K562 (cell line): ENCODE data around the gene DBT.
"Not testable (repeated sequence)": the region's sequence is repeated elsewhere in the genome, so short reads cannot be mapped to it uniquely, and the experiment has no call there.

ENCODE experiments used
- CTCF ChIP-seq, 3 experiments: IDR thresholded peaks in 2 of 3; conservative IDR thresholded peaks in 1 of 3; 2 replicates each; pipeline ENCODE4 v1.5.1; 2011 to 2012; ENCODE audit warnings: low read length in 3 of 3, mild to moderate bottlenecking in 3 of 3, control low read depth in 2 of 3, improper control_type of control experiment in 1 of 3, inconsistent platforms in 1 of 3, low read depth in 1 of 3, mixed read lengths in 1 of 3, moderate library complexity in 1 of 3; ENCODE audit not compliant: insufficient read depth in 2 of 3
- EZH2 ChIP-seq: IDR thresholded peaks from 2 replicates; pipeline ENCODE4 v1.6.1; 2012; ENCODE audit warnings: low read depth, mild to moderate bottlenecking, inconsistent platforms, low read length, borderline replicate concordance
- MEF2A ChIP-seq: IDR thresholded peaks from 2 replicates; pipeline ENCODE4 v1.6.1; 2011; ENCODE audit warnings: low read depth, mild to moderate bottlenecking, low read length, moderate library complexity; ENCODE audit not compliant: control insufficient read depth
- MYNN ChIP-seq, 2 experiments: sonication (generic); formaldehyde crosslinking in 1 of 2; IDR thresholded peaks; 2 replicates each; pipeline versions ENCODE4 v1.5.0 to v1.6.1; 2016 to 2020; ENCODE audit warnings: antibody characterized with exemption in 1 of 2, missing genetic modification reagents in 1 of 2
- POLR2A ChIP-seq: fragments of 450-650 bp; conservative IDR thresholded peaks from 2 replicates; pipeline ENCODE4 v1.6.1; 2016
- SMC3 ChIP-seq: conservative IDR thresholded peaks from 2 replicates; pipeline ENCODE4 v1.6.1; 2011; ENCODE audit warnings: low read depth, low read length, improper control_type of control experiment; ENCODE audit not compliant: insufficient read depth
- ZNF12 ChIP-seq: sonication (generic); formaldehyde crosslinking; IDR thresholded peaks from 2 replicates; pipeline ENCODE4 v1.4.0; 2020; ENCODE audit warnings: mild to moderate bottlenecking, missing genetic modification reagents
- ZNF586 ChIP-seq: fragments of 450-650 bp; formaldehyde crosslinking; conservative IDR thresholded peaks from 2 replicates; pipeline ENCODE4 v1.4.0; 2020; ENCODE audit warnings: mild to moderate bottlenecking, moderate library complexity
- TF ChIP-seq, protein P1 (sequence below): sonication (generic); formaldehyde crosslinking; IDR thresholded peaks from 2 replicates; pipeline ENCODE4 v1.8.1; 2023; ENCODE audit warnings: mild to moderate bottlenecking, missing genetic modification reagents, moderate library complexity
- TF ChIP-seq, protein P2 (sequence below), 2 experiments: fragments of 450-650 bp; formaldehyde crosslinking in 1 of 2; IDR thresholded peaks; 2 replicates each; pipeline versions ENCODE4 v1.4.0 to v1.6.1; 2014 to 2020; ENCODE audit warnings: mild to moderate bottlenecking in 2 of 2, borderline replicate concordance in 1 of 2, low read depth in 1 of 2

DNA sequence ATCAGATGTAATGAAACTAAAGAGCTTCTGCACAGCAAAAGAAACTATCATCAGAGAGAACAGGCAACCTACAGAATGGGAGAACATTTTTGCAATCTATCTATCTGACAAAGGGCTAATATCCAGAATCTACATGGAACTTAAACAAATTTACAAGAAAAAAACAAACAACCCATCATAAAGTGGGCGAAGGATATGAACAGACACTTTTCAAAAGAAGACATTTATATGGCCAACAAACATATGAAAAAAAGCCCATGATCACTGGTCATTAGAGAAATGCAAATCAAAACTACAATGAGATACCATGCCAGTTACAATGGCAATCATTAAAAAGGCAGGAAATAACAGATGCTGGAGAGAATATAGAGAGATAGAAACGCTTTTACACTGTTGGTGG lies 44.5 kb downstream of the DBT start:
- not testable (repeated sequence) for TF ChIP-seq ZNF586 (CRISPR knock-in tag); SMC3; CTCF (IDR thresholded peaks at IDR 0.05 in 2 of 3, conservative IDR thresholded peaks at IDR 0.05 in 1 of 3; ENCODE audit: insufficient read depth in 2 of 3, low read depth in 1 of 3, low read length in 3 of 3); POLR2A; EZH2; ZNF12 (CRISPR knock-in tag); MEF2A; MYNN (IDR thresholded peaks at IDR 0.05); MYNN (CRISPR knock-in tag; IDR thresholded peaks at IDR 0.05)
- TF ChIP-seq, protein P1, sequence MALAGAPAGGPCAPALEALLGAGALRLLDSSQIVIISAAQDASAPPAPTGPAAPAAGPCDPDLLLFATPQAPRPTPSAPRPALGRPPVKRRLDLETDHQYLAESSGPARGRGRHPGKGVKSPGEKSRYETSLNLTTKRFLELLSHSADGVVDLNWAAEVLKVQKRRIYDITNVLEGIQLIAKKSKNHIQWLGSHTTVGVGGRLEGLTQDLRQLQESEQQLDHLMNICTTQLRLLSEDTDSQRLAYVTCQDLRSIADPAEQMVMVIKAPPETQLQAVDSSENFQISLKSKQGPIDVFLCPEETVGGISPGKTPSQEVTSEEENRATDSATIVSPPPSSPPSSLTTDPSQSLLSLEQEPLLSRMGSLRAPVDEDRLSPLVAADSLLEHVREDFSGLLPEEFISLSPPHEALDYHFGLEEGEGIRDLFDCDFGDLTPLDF (CRISPR knock-in tag) = not testable (repeated sequence)
- TF ChIP-seq, protein P2, sequence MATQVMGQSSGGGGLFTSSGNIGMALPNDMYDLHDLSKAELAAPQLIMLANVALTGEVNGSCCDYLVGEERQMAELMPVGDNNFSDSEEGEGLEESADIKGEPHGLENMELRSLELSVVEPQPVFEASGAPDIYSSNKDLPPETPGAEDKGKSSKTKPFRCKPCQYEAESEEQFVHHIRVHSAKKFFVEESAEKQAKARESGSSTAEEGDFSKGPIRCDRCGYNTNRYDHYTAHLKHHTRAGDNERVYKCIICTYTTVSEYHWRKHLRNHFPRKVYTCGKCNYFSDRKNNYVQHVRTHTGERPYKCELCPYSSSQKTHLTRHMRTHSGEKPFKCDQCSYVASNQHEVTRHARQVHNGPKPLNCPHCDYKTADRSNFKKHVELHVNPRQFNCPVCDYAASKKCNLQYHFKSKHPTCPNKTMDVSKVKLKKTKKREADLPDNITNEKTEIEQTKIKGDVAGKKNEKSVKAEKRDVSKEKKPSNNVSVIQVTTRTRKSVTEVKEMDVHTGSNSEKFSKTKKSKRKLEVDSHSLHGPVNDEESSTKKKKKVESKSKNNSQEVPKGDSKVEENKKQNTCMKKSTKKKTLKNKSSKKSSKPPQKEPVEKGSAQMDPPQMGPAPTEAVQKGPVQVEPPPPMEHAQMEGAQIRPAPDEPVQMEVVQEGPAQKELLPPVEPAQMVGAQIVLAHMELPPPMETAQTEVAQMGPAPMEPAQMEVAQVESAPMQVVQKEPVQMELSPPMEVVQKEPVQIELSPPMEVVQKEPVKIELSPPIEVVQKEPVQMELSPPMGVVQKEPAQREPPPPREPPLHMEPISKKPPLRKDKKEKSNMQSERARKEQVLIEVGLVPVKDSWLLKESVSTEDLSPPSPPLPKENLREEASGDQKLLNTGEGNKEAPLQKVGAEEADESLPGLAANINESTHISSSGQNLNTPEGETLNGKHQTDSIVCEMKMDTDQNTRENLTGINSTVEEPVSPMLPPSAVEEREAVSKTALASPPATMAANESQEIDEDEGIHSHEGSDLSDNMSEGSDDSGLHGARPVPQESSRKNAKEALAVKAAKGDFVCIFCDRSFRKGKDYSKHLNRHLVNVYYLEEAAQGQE (IDR thresholded peaks at IDR 0.05; ENCODE audit: borderline replicate concordance) = not testable (repeated sequence)
- TF ChIP-seq, protein P2 (CRISPR knock-in tag; IDR thresholded peaks at IDR 0.05; ENCODE audit: low read depth) = not testable (repeated sequence)
